Measurements from ENCODE around the gene EID3. TPM values are rescaled to one million over a fixed set of nuclear protein-coding genes. Genes with fewer than 3 reads are reported as not detected.

EID3 gene
- total RNA-seq, 1 experiment from 2014 or later, result 3.0 TPM

DNA sequence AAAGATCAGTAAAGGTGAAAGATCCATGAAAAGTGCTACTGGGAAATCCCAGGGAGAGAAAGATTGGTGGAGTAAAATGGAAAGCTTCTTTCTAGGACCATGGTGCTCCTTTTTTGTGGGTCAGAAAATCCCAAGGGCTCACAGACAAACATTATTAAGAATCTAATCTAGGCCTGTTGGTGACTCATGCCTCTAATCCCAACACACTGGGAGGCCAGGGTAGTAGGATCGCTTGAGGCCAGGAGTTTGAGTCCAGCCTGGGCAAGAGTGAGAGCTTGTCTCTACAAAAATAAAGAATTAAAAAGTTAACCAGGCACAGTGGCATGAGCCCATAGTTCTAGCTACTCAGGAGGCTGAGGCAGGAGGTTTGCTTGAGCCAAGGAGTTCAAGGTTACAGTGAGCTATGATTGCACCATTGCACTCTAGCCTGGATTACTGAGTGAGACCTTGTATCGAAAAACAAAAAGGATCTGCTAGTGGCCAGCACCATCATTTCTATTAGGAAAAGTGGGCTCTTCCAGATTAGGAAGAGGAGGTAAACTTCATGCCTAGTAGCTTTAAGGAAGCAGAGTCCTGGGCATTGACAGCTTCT lies 45.0 kb upstream of the EID3 start:
- RAD21 ChIA-PET (ENCODE audit: low non-redundant PET in 1 of 2, low total read pairs in 2 of 2, uncharacterized antibody in 2 of 2, unreplicated experiment in 2 of 2), result no interaction called here
- Histone ChIP-seq H3K4me1 (ENCODE audit: control insufficient read depth in 1 of 2, insufficient read depth in 2 of 2, low read length in 2 of 2) (peaks cover 16 to 55% of the 10 kb centered on the region in 2 experiments), H4K20me1 (ENCODE audit: insufficient read depth) (no peaks in the 10 kb centered on the region), H3K27ac (ENCODE audit: low read depth, low read length) (no peak overlapping the region), H3K9ac (ENCODE audit: low read length) (no peak overlapping the region), H3K36me3 (ENCODE audit: control insufficient read depth in 1 of 2, insufficient read depth in 2 of 2, low read length in 2 of 2) (no peaks in the 10 kb centered on the region), H3K27me3 (ENCODE audit: insufficient read depth, low read length) (no peaks in the 10 kb centered on the region), H3K9me3 (ENCODE audit: control insufficient read depth in 1 of 2, insufficient read depth in 1 of 2, low read depth in 1 of 2, low read length in 2 of 2) (no peaks in the 10 kb centered on the region), H3K79me2 (ENCODE audit: insufficient read depth, low read length) (no peaks in the 10 kb centered on the region), H3K9me2 (ENCODE audit: insufficient read depth) (no peaks in the 10 kb centered on the region), H3K4me3 (replicated peaks in 1 of 2; ENCODE audit: low read depth in 1 of 2, low read length in 2 of 2) (no peak overlapping the region), H3K4me2 (ENCODE audit: low read length) (peak overlapping the region; percentile 46), H2AFZ (ENCODE audit: low read depth, low read length, poor library complexity, severe bottlenecking) (peak overlapping the region; percentile 52)
- BruUV-seq (replicated peaks), result no TSS peak
- ATAC-seq, result peak; percentile 43
- intact Hi-C loops (cut with micrococcal nuclease), result loop anchor here (5.0 kb wide), 1 partner anchor 36 kb away; no protein-coding TSS in a partner anchor
- TF ChIP-seq MAX (IDR thresholded peaks at IDR 0.05) (no peak), FOSL1 (IDR thresholded peaks at IDR 0.05; ENCODE audit: low read depth) (peak; percentile 20; the same call in 1 of the 2 replicates), CBX3 (IDR thresholded peaks at IDR 0.05; ENCODE audit: low read depth) (no peak), JUND (IDR thresholded peaks at IDR 0.05) (no peak), ZNF274 (IDR thresholded peaks at IDR 0.05; ENCODE audit: low read depth, low read length) (no peak)
- TF ChIP-seq, protein P1, sequence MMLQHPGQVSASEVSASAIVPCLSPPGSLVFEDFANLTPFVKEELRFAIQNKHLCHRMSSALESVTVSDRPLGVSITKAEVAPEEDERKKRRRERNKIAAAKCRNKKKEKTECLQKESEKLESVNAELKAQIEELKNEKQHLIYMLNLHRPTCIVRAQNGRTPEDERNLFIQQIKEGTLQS (IDR thresholded peaks at IDR 0.05), result no peak
- POLR2A ChIA-PET, result interaction anchor here (1.1 to 2.0 kb wide), 5 partner anchors 9 to 29 kb away, joined by 3 to 10 read pairs (median 4); no protein-coding TSS in a partner anchor
- CTCF ChIA-PET, result no interaction called here
- DNase-seq (ENCODE audit: low read depth, low spot score), result no peak

- ATAC-seq (no peak), DNase-seq (ENCODE audit: low read depth, low spot score) (no peak)
- no peak overlapping the region for H3K4me3 ChIP-seq (replicated peaks in 1 of 2; ENCODE audit: low read depth in 1 of 2, low read length in 2 of 2)
- no peaks in the 10 kb centered on the region for H3K79me2 ChIP-seq (ENCODE audit: insufficient read depth, low read length)
- intact Hi-C loops (cut with micrococcal nuclease), result no loop called here
- ChIA-PET POLR2A (no interaction called here), RAD21 (ENCODE audit: low non-redundant PET in 1 of 2, low total read pairs in 2 of 2, uncharacterized antibody in 2 of 2, unreplicated experiment in 2 of 2) (no interaction called here), CTCF (no interaction called here)
- peaks cover 7 to 27% of the 10 kb centered on the region in 2 experiments; a peak in 3 of 4 replicates for H3K4me1 ChIP-seq (ENCODE audit: control insufficient read depth in 1 of 2, insufficient read depth in 2 of 2, low read length in 2 of 2)
- no peak overlapping the region for H2AFZ ChIP-seq (ENCODE audit: low read depth, low read length, poor library complexity, severe bottlenecking)
- H3K27ac ChIP-seq (ENCODE audit: low read depth, low read length), result no peak overlapping the region
- H3K9me3 ChIP-seq (ENCODE audit: control insufficient read depth in 1 of 2, insufficient read depth in 1 of 2, low read depth in 1 of 2, low read length in 2 of 2), result no peaks in the 10 kb centered on the region
- no peak overlapping the region for H3K9ac ChIP-seq (ENCODE audit: low read length)
- no peaks in the 10 kb centered on the region for H3K9me2 ChIP-seq (ENCODE audit: insufficient read depth)
- no peaks in the 10 kb centered on the region for H4K20me1 ChIP-seq (ENCODE audit: insufficient read depth)
- TF ChIP-seq, protein P2, sequence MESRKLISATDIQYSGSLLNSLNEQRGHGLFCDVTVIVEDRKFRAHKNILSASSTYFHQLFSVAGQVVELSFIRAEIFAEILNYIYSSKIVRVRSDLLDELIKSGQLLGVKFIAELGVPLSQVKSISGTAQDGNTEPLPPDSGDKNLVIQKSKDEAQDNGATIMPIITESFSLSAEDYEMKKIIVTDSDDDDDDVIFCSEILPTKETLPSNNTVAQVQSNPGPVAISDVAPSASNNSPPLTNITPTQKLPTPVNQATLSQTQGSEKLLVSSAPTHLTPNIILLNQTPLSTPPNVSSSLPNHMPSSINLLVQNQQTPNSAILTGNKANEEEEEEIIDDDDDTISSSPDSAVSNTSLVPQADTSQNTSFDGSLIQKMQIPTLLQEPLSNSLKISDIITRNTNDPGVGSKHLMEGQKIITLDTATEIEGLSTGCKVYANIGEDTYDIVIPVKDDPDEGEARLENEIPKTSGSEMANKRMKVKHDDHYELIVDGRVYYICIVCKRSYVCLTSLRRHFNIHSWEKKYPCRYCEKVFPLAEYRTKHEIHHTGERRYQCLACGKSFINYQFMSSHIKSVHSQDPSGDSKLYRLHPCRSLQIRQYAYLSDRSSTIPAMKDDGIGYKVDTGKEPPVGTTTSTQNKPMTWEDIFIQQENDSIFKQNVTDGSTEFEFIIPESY (IDR thresholded peaks at IDR 0.05; ENCODE audit: extremely low read depth, insufficient replicate concordance, low read length), result no peak
- TF ChIP-seq YY1 (IDR thresholded peaks at IDR 0.05; ENCODE audit: extremely low read depth, insufficient replicate concordance, low read depth, low read length), result no peak
- TF ChIP-seq, protein P1 (IDR thresholded peaks at IDR 0.05), result no peak
- TF ChIP-seq FOSL1 (IDR thresholded peaks at IDR 0.05; ENCODE audit: low read depth), result no peak
- no peak for TF ChIP-seq JUND (IDR thresholded peaks at IDR 0.05)
- TF ChIP-seq CEBPB (IDR thresholded peaks at IDR 0.05; ENCODE audit: low read depth), result no peak
- no peak for TF ChIP-seq EGR1 (IDR thresholded peaks at IDR 0.05; ENCODE audit: low read depth)
- no peak for TF ChIP-seq EZH2phosphoT487 (IDR thresholded peaks at IDR 0.05; ENCODE audit: borderline replicate concordance)
- no peak for TF ChIP-seq POLR2AphosphoS5 (IDR thresholded peaks at IDR 0.05; ENCODE audit: low read depth, low read length)
- no peak for TF ChIP-seq REST (IDR thresholded peaks at IDR 0.05; ENCODE audit: low read depth)
- no peaks in the 10 kb centered on the region for H3K36me3 ChIP-seq (ENCODE audit: control insufficient read depth in 1 of 2, insufficient read depth in 2 of 2, low read length in 2 of 2)
- no peaks in the 10 kb centered on the region for H3K27me3 ChIP-seq (ENCODE audit: insufficient read depth, low read length)
- no peak overlapping the region for H3K4me2 ChIP-seq (ENCODE audit: low read length)
- no TSS peak for BruUV-seq (replicated peaks)
Measured at GRCh38 chr12:104263026-104263425, 40.5 kb upstream of the EID3 start.
